Left renal cortex interstitium (tissue), 4 donors: ENCODE data around the gene TSFM. TPM values are rescaled to one million over a fixed set of nuclear protein-coding genes. Genes with fewer than 3 reads are reported as not detected.

Source experiments
- DNase-seq, 4 donors: peaks; one replicate each; pipeline ENCODE4 v3.0.0-alpha.2; 2013; ENCODE audit warnings: low read depth in 4 of 4, low spot score in 2 of 4, missing footprints in 1 of 4
- polyA plus RNA-seq, 4 donors: library from polyadenylated mRNA; unstranded; fragments of 120-200 nt; gene quantifications; one replicate each; pipeline ENCODE4 v1.2.1, GENCODE V29; 2013; ENCODE audit not compliant: insufficient read length in 4 of 4

TSFM gene
- polyA plus RNA-seq, 4 donors, result 34.6 to 52.1 (median 42.8) TPM

GRCh38 chr12:57775563-57776246 is 6.9 kb upstream of the TSFM start:
- DNase-seq, result no peak

GRCh38 chr12:57776247-57776587 is 6.4 kb upstream of the TSFM start:
- no peak for DNase-seq

DNA sequence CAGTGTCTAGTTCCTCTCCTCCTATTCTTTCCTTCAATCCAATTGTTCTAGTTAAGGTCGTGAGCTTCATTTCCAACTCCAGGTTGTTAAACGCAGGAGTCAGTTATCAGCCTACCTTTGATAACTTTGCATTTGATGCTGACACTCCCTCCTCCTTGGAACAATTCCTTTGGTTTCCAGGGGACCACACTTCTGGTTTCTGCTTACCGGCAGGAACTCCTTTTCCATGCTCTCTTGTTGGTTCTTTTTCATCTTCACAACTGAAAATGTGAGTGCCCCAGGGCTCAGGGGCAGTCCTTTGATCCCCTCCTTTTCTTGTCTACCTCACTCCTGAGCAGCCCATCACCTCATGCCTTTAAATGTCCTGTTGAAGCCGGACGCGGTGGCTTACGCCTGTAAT is 5.2 kb upstream of the TSFM start:
- DNase-seq, result no peak

GRCh38 chr12:57777911-57778310 is 4.7 kb upstream of the TSFM start:
- DNase-seq, result no peak

DNA sequence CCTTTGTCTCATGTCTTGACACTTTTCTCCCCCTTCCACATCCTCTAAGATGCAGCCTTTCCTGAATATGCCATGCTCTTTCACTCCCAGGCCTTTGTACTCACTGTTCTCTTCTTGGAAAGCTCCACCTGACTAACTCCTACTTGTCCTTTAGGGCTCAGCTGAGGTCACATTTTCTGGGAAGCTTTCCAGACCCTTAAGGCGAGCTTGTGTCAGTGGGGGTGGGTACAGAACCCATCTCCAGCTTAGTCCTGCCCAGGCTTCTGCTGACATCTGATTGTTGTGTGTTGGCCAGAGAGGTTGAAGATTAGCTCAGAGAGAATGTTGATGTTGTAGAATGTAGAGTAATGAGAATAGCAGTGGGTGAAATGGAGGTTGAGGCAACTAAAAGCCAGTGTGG is 2.9 kb upstream of the TSFM start:
- no peak for DNase-seq

GRCh38 chr12:57780284-57780897 is 2.2 kb upstream of the TSFM start:
- DNase-seq, result no peak

GRCh38 chr12:57781244-57781643 is 1.3 kb upstream of the TSFM start:
- DNase-seq, result no peak

DNA sequence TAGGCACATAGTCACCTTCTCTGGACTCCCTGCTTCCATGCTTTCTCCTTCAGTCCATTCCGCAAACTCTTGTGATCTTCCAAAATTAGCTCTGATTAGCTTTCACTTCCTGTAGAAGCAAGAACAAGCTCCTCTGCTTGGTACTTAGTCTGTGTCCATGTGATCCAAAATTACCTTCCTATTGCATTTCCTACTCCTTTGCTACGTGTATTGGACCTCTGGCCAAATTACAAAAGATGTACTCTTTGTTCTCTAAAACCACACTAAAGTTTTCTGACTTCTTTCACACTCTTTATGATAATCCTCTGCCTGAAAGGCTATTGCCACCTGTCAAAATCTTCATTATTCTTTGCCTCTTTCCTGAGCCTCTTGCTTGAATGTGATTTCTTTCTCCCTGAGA is 786 bp upstream of the TSFM start:
- no peak for DNase-seq

GRCh38 chr12:57782243-57782607 is 362 bp upstream of the TSFM start:
- DNase-seq, result no peak

- DNase-seq, result no peak
Measured at GRCh38 chr12:57783466-57783801, 847 bp downstream of the TSFM start.

GRCh38 chr12:57783861-57784260 is 1.3 kb downstream of the TSFM start:
- no peak for DNase-seq

- DNase-seq, result no peak
Measured at GRCh38 chr12:57793920-57794319, 11.3 kb downstream of the TSFM start.

DNA sequence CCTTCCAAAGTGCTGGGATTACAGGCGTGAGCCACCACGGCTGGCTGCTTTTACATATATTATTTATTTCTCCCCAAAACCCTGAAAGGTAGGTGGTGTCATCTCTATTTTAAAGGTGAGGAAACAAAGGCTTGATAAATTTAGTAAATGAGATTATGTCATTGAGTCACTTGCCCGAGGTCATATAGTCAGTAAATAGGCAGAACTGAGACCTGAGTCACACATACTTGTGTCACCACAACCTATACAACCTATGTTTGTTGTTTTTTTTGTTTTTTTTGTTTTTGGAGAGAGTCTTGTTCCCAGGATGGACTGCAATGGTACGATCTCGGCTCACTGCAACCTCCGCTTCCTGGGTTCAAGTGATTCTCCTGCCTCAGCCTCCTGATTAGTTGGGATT is 12.8 kb downstream of the TSFM start:
- no peak for DNase-seq

- DNase-seq, result no peak
Measured at GRCh38 chr12:57796996-57797395, 14.4 kb downstream of the TSFM start.

GRCh38 chr12:57797933-57798332 is 15.3 kb downstream of the TSFM start:
- DNase-seq, result no peak

GRCh38 chr12:57800965-57801364 is 18.4 kb downstream of the TSFM start:
- DNase-seq, result no peak

DNA sequence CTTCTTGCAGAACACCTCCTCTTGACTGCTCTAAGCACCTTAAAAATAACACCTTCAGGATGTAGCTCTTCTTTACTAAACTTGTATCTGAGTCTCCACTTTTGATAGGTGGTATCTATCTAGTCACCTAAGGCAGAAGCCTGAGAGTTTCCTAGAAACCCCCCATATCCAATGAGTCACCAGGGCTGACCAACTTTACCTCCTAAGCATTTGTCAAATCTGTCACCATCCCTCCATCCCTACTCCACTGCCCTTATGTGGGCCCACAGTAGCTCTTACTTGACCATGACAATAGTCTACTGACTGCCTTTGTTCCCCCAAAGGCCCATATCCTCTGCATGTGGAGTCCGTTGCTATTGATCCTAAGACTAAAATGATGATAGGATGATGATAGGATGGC is 20.0 kb downstream of the TSFM start:
- no peak for DNase-seq

DNA sequence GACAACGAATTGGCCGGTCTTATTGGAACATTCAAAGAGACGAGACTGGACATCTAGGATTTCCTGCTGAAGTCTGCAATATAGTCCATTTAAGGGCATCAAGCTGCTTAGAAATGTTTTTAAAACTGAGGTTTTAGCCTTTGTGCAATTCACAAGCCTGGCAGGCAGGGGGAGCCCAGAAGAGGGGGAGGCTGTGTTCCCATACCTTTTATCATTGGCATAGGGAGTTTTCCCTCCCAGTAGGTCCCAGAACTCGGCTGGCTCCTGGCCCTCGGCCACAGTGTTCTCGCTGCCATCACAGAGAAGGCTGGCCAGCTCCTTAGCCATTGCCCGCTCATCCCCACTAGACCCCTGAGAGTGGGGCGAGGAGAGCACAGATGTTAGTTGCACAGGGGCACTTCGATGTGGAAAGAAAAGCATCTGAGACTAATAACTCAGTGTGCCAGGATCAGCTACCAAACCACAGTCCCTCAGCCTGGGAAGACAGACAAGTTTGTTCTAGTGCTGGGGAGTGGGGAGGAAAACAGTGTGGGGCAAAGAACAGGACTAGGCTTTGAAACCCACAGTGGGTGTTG is 20.8 kb downstream of the TSFM start:
- DNase-seq, result no peak

- DNase-seq, result no peak
Measured at GRCh38 chr12:57806677-57807076, 24.1 kb downstream of the TSFM start.

DNA sequence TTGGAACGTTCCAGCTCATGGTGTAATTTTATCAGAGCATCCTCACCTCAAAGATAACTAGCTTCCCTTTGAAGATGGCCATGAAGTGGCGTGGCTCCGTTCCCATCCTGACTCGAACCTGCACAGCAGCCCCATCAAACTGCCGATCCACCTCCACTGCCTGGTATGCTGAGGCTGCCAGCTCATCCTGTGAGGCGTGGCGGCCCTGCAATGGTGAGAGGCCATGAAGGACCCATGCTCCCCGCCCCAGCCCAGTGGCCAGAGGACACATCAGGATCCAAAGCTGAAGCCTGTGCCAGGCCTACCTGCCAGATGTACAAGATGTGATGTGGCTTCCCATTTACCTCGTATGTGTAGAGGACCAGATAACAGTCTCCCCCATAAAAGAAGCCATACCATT is 24.7 kb downstream of the TSFM start:
- DNase-seq, result no peak

GRCh38 chr12:57808351-57808750 is 25.8 kb downstream of the TSFM start:
- DNase-seq, result no peak

GRCh38 chr12:57809425-57809824 is 26.8 kb downstream of the TSFM start:
- no peak for DNase-seq

DNA sequence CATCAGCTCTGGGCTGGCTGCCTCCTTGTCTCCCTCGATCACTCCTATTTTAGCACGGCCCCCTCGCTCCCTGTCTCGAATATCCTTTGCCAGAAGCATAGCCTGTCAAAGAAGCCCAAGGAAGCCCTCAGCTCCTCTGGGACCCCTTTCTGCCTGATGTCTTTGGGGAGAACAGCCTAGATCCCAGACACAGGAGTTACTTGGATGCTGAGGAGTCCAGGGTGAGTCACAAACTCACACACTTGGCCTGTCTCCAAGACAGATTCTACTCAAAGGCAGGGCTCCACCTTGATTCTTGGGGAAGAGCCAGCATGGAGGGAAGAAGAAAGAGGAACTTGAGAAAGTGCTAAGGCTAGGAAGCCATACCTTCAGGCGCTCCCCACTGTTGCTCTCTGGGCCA is 27.9 kb downstream of the TSFM start:
- DNase-seq, result no peak
